ENCODE results near the gene GATAD1.
"Not testable (repeated sequence)": the region's sequence is repeated elsewhere in the genome, so short reads cannot be mapped to it uniquely, and the experiment has no call there.

Gene GATAD1

DNA sequence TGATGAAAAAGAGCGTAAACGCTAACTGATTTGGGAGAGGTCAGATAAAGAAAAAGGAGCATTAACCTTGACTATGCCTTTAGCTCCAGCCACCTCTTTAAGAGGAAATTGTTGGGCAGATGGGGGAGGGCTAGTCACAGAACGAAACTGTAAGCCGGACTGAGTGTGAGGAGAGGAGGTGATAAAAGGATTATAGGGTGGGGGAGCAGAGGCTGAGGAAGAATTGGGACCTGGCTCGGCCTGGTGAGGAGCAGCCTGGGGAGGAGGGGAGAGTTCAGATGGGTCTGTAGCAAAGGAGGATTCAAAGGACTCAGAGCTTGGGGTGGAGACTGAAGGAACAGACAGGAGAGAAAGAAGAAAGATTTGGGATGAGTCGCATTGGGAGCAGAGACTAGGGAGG lies 36.3 kb downstream of the GATAD1 start:
- not testable (repeated sequence) for DNase-seq (ENCODE audit: low read depth in 2 of 2)

DNA sequence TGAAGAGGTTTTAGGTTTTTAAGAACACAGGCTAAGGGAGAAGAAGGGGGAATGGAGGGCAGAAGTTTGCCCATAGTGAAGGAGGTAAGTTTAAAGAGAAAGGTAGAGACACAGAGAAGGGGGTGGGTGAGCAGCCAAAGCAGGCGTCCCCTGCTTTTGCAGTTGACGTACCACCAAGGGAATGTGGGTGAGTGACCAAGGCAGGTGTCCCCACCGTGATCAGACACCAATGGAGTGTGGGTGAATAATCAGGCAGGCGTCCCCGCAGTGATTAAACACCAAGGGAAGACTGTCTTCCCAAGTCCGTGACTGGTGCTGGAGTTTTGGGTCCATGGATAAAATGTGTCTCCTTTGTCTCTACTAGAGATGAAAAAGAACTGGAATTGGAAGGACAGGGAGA lies 36.9 kb downstream of the GATAD1 start:
- DNase-seq (ENCODE audit: low read depth in 2 of 2), result not testable (repeated sequence)

DNA sequence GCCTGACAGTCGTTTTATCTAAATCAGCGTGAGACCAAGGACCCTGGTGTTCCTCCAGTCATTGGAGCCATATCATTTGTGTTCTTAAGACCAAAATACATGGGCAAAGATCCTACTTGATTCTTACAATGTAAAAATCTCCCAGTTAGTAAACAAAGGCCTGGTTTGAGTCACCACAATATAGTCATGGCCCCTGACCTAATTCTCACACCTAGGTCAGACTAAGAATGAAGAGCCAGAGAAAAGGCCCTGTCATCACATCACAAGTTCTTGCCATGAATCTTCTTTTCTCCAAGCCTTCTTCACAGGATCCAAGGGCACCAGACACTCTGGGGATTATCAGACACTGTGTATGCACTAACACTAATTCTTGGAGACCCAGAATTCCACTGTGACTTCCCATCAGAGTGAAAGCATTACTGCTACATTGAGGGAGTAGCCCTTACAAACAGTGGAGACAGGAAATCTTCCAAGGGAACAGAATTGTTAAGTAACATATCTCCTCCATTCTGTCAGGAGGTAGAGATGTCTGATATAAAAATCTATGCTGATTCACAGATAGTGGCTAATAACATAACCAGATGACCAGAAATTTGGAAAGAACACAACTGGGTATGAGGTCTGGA lies 38.1 kb downstream of the GATAD1 start:
- no peak for DNase-seq (ENCODE audit: low read depth in 2 of 2)

DNA sequence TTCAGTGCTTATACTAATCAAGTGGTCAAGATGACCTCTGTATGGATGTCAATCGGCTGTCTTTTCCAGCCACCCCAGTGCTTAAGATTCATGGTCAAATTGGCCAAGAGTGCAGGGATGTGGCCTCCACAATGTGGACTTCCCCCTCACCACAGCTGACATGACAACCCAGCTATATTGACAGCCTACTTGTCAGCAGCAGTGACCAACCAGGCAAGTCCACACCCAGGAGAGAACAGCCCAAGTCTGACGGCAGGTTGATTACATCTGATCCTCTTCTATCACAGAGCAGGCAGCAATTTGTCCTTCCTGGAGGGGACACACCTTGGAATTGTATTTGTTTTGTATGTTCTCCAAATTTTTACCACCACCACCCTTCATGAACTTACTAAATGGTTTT lies 38.7 kb downstream of the GATAD1 start:
- no peak for DNase-seq (ENCODE audit: low read depth in 2 of 2)

GRCh38 chr7:92487804-92488203 lies 40.5 kb downstream of the GATAD1 start:
- no peak for DNase-seq (ENCODE audit: low read depth in 2 of 2)

- no peak for DNase-seq (ENCODE audit: low read depth in 2 of 2)
These were observed 42.4 kb downstream of the GATAD1 start for GRCh38 chr7:92489634-92490033.

DNA sequence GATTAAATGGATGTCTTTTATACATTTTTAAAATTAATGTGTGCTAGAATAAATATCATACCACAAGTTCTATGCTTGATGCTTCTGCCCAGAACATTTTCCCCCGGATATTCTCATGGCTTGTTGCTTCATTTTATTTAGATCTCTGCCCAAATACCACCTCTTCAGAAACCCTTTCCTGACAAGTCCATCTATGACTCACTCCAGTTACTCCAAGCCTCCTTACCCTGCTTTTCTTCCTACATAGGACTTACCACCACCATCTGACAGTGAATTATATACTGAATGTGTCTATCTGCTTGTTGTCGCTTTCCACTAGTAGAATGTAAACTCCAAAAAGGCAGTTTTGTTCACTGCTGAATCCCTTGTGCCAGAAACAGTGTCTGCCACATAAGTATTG lies 49.6 kb downstream of the GATAD1 start:
- no peak for DNase-seq (ENCODE audit: low read depth in 2 of 2)

- no peak for DNase-seq (ENCODE audit: low read depth in 2 of 2)
These were observed 51.3 kb downstream of the GATAD1 start for GRCh38 chr7:92498557-92498956.

DNA sequence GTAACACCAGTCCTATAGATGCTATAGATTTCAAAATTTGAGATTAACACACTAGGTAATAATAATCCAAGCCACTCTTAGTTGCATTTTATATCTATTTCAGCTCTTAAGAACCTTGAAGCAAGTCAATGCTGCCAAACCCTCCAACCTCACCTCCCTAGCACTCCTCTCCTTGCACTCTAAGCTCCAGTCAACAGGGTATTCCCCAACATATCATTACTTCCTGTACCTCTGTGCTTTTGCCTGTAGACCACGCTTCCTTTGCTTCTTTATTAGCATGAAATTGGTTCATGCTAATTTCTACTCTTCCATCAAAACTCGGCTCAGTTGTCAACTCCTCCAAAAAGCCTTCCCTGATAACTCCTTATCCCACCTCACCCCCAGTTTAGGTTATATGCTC lies 56.5 kb downstream of the GATAD1 start:
- no peak for DNase-seq (ENCODE audit: low read depth in 2 of 2)

- DNase-seq (ENCODE audit: low read depth in 2 of 2), result no peak
These were observed 57.3 kb downstream of the GATAD1 start for GRCh38 chr7:92504563-92504962.

- no peak for DNase-seq (ENCODE audit: low read depth in 2 of 2)
These were observed 59.1 kb downstream of the GATAD1 start for GRCh38 chr7:92506363-92506762.

- no peak for DNase-seq (ENCODE audit: low read depth in 2 of 2)
These were observed 61.7 kb downstream of the GATAD1 start for GRCh38 chr7:92508946-92509345.
